PC-9 (cell line): ENCODE results near the gene KRTAP5-9.
"Not testable (repeated sequence)": the region's sequence is repeated elsewhere in the genome, so short reads cannot be mapped to it uniquely, and the experiment has no call there.

Source experiments
- CTCF ChIP-seq: fragments of 200-600 bp; sonication (generic); conservative IDR thresholded peaks from 2 replicates; pipeline ENCODE4 v1.6.1; 2017; ENCODE audit warnings: mixed run types, antibody characterized with exemption, mild to moderate bottlenecking, moderate library complexity
- EZH2 ChIP-seq: fragments of 200-600 bp; sonication (generic); IDR thresholded peaks from 2 replicates; pipeline ENCODE4 v1.8.0; 2017; ENCODE audit warnings: antibody characterized with exemption, low read depth

- not testable (repeated sequence) for TF ChIP-seq CTCF, EZH2
These were observed 31.3 kb downstream of the KRTAP5-9 start for GRCh38 chr11:71579513-71579912.
